HG03460 (cell line): ENCODE results near the gene STK4.
"Not testable (repeated sequence)": the region's sequence is repeated elsewhere in the genome, so short reads cannot be mapped to it uniquely, and the experiment has no call there.

Source experiments
- ATAC-seq: cut with Tn5 transposase; IDR thresholded peaks from one replicate; pipeline ENCODE4 v1.9.1; 2021; ENCODE audit not compliant: unreplicated experiment

STK4 gene

DNA sequence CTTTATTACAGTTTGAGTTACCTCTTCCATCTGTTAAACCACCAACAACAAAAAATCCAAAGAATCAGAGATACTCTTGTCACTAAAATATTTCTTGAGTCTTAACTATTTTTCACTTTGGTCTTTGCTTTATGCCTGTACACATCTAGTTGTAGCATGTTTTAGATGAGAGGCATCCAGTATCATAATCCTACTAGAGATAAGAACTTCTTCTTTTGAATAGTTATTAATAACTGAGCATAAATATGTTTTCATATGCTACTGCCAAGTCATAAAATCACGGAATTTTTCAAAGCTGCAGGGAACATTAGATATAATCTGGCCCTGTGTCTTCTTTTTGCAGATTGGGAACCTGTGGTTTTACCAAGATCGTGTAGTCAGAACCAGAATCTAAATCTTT lies 55.3 kb downstream of the STK4 start:
- no peak for ATAC-seq

DNA sequence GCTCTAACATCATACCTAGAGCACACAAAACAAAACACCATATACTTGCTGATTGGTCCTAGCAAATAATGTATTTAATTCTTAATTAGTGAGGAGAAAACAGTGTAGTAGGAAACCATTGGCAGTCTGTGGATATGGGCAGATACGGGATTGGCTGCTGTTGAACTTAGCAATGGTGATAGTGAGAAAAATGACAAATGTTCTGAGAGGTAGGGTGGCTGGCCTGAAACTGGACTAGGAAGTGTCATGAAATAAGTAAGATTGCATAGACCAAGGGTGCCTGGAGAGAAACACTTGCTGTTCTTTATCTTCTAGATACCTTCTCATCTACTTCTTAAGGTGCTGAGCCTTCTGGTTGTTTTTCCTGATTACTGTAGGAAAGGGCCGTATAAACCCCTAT lies 56.8 kb downstream of the STK4 start:
- not testable (repeated sequence) for ATAC-seq

GRCh38 chr20:45028424-45029136 lies 62.3 kb downstream of the STK4 start:
- no peak for ATAC-seq

DNA sequence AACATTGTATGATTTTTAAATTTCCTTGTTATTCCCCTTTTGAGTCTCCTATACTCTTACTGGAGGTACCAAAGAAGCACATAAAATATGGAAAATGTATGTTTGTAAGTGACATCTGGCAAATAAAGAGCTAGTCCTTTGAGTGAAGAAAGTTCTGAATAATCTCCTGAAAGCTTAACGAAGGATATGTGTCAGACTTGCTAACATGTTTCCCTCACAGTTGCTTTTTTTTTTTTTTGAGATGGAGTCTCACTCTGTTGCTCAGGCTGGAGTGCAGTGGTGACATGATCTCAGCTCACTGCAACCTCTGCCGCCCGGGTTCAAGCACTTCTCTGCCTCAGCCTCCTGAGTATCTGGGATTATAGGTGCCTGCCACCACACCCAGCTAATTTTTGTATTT lies 63.6 kb downstream of the STK4 start:
- no peak for ATAC-seq

DNA sequence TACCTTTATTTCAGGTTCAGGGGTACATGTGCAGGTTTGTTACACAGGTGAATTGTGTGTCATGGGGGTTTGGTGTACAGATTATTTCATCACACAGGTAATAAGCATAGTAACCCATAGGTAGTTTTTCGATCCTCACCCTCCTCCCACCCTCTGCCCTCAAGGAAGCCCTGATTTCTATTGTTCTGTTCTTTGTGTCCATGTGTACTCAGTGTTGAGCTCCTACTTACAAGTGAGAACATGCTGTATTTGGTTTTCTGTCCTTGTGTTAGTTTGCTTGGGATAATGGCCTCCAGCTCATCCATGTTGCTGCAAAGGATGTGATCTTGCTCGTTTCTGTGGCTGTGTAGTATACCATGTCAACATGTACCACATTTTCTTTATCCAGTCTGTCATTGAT lies 66.0 kb downstream of the STK4 start:
- ATAC-seq, result no peak

- ATAC-seq, result no peak
Observed at GRCh38 chr20:45032781-45033180, 66.5 kb downstream of the STK4 start.

- no peak for ATAC-seq
Observed at GRCh38 chr20:45034436-45034835, 68.1 kb downstream of the STK4 start.

DNA sequence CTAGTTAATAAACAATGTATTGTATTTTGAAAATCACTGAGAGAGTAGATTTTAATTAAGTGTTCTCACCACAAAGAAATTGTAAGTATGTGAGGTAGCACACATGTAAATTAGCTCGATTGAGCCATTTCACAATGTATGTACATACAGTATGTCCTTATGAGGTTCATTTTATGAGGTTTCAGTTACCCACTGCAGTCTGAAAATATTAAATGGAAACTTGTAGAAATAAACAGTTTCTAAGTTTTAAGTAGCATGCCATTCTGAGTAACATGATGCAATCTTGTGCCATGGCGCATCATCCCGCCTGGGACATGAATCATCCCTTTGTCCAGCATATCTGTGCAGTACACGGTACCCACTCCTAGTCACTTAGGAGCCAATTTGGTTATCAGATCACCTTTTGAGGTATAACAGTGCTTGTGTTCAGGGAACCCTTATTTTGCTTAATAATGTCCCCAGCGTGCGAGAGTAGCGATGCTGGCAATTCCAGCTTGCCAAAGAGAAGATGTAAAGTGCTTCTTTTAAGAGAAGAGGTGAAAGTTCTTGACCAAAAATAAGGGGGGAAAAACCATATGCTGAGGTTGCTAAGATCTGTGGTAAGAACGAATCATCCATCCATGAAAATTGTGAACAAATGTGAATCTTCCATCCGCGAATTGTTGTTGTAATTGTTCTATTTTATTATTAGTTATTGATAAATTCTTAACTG lies 69.9 kb downstream of the STK4 start:
- no peak for ATAC-seq

- no peak for ATAC-seq
Observed at GRCh38 chr20:45037050-45037449, 70.7 kb downstream of the STK4 start.

DNA sequence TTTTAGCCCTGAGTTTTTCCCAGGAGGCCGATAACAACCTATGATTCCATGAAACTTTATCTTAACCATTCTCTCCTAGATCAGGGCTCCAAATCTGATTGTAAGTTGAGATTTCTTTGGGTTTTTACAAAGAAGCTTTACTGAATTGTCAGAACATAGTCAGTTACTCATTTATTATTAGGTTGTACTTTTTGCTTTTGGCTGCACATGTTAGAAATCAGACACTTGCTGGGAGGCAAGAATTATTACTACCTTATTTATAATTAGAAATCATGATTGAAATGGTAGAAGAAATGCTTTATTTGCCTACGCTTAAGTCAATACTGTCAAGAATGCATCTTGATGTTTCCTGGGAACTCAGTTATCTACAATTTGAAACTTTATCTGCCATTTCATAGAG lies 71.3 kb downstream of the STK4 start:
- ATAC-seq, result no peak

- no peak for ATAC-seq
Observed at GRCh38 chr20:45038745-45039474, 72.6 kb downstream of the STK4 start.

DNA sequence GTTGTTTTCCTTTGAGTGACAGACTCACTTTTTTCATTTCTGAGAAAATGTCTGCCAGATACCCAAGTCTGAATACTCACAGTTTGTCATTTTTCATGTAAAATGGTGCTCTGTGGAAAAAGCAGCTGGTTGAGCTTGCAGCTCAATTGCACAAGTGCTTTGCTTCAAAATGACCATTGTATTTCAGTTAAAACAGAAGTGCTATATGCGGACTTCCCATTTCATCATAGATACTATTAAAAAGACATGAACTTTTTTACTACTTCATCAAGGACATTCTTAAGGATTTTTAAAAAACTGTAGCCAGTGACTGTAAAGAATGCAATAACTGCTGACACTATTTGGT lies 73.1 kb downstream of the STK4 start:
- ATAC-seq, result no peak

DNA sequence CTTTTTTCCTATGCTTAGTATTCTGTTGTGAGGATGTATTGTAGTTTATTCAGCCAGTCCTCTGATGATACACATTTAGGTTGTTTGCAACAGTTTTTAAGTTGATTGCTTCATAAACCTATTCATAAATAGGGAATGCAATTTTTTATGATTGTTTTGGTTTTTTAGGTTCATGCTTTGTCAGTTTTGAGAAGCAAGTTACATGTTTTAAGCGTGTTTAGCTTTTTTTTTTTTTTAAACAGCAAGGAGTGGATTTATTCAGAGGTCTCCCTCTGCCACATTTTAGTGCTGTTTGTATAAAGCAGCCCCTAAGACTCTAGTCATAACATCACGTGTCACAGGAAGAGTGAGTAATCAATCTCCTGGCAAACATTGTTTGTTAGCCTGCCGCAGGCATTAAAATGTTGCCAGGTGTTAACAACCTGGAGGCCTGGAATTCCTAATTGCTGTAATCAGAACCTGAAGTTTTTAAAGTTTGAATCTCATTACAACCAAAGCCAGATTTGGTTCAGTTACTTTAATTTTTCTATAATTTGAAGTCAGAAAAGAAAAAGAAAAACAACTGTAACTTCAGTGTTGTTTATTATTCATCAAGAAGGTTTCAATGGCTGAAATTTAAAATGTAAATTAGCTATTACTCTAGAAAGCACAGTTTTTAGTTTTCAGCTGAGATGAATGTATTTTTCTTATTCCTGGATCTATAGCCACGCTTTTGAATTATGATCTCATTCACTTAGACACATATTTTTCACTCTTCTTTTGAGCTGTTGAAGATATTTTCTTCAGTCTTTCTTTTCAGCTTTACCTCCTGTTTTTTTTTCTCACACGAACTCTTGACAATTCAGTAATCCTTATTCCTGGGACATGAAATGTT lies 75.4 kb downstream of the STK4 start:
- ATAC-seq, result no peak

DNA sequence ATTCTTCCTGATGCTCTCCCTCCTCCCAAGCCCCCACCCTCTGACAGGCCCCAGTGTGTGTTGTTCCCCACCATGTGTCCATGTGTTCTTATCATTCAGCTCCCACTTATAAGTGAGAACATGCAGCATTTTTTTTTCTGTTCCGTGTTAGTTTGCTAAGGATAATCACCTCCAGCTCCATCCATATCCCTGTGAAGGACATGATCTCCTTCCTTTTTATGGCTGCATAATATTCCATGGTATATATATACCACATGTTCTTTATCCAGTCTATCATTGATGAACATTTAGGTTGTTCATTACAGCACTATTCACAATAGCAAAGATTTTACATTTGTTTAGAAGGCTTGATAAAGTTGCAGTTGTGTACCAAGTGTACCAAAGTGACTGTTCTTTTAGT lies 76.7 kb downstream of the STK4 start:
- no peak for ATAC-seq

GRCh38 chr20:45044084-45044573 lies 77.8 kb downstream of the STK4 start:
- ATAC-seq, result no peak

- ATAC-seq, result no peak
Observed at GRCh38 chr20:45044601-45045000, 78.3 kb downstream of the STK4 start.

DNA sequence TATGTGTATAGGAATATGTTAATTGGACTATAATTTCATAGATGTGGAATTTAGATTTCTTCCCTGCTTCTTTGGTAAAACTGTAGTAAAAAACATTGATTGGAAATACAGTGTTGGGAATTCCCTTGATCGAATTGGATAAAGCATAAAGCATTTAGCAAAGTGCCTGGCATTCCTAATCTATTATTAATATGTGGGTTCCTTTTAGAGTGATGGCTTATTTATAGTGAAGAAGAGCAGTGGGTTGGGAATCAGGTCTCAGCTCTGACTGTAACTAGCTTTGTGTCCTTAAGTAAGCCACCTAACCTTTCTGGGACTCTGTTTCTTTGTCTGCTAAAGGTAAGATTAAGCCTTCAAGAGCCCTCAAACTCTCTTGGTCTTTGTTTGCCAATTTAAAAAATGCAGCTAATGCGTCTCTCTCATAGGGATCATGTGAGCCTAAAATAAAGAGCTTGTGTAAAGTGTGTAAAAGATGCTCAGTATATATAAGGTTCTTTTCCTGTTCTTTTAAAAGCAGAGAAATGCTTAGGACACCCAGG lies 81.3 kb downstream of the STK4 start:
- ATAC-seq, result no peak

DNA sequence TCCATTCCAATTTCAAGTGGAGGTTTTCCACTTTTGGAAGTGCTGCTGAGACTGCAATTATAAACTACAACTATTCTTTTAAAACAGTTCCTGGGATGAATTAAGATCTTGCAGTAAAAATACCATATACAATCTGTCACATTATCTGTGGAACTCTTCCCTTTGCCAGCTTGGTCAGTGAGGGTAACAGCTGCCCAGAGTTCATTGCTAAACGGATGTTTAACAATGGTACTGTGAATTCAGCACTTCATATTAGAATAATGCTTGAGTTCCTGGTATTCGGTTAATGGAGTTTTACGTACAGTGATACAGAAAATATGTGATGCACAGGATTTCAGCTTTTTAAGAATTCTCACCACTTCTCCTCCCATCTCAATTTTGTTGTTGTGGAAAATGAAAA lies 83.1 kb downstream of the STK4 start:
- ATAC-seq, result no peak

DNA sequence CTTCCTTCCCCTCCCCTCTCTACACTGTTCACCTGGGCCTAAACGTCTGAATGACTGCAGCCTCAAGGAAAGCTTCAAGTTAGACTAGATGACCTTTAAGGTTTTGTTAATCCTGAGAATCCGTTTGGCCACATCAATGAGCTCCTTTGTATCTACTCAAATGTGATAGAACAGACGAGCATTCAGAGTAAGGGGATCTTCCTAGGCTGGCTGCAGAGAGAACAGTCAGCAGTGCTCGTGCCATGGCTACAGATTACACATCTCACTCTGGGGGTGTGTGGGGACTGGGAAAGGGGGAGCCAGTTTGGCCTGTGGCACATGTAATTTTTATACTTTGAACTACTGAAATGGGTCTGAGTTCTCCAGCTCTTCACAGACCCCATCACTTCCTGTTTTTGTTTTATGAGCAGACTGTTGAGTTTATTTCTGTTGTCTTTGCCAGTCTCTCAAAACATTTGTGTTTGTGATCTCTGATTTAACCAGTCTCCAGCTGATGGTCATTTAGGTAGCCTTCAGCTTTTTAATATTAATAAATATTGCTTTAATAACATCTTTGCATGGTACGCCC lies 83.7 kb downstream of the STK4 start:
- ATAC-seq, result no peak
